ENCODE results near the gene ZDBF2. TPM values are rescaled to one million over a fixed set of nuclear protein-coding genes. Genes with fewer than 3 reads are reported as not detected.
A peak's percentile ranks its signal among the peaks of the same experiment; 100 is the strongest.

Gene ZDBF2
- total and polyA plus RNA-seq, 9 of the 15 experiments (the other 6 are each of a cell fraction or from before 2014, with no cell fraction given), result 0.01 to 0.04 (median 0.03) TPM; not detected in 3

- TF ChIP-seq ZNF644 (tag; IDR thresholded peaks at IDR 0.05; ENCODE audit: low read depth), result no peak
- no peak for TF ChIP-seq ZNF445 (CRISPR knock-in tag; IDR thresholded peaks at IDR 0.05; ENCODE audit: low read depth)
- TF ChIP-seq ZBTB9 (CRISPR knock-in tag; IDR thresholded peaks at IDR 0.05), result no peak
- TF ChIP-seq ZNF316 (IDR thresholded peaks at IDR 0.05), result peak; percentile 85
- no peak for TF ChIP-seq SMARCA5 (IDR thresholded peaks at IDR 0.05)
- TF ChIP-seq ZNF57 (CRISPR knock-in tag; IDR thresholded peaks at IDR 0.05), result no peak
- no peak for TF ChIP-seq CAMTA2 (CRISPR knock-in tag; conservative IDR thresholded peaks at IDR 0.05)
- peak; percentile 73 for TF ChIP-seq MAFG (tag; conservative IDR thresholded peaks at IDR 0.05)
- no peak for TF ChIP-seq ZNF274 (IDR thresholded peaks at IDR 0.05; ENCODE audit: borderline replicate concordance, low read depth, low read length)
- TF ChIP-seq ZNF668 (CRISPR knock-in tag; IDR thresholded peaks at IDR 0.05), result no peak
- no peak for TF ChIP-seq SRF (CRISPR knock-in tag; IDR thresholded peaks at IDR 0.05)
- no peak for TF ChIP-seq RHOXF2B (CRISPR knock-in tag; conservative IDR thresholded peaks at IDR 0.05)
- peak; percentile 83 for TF ChIP-seq MAFF (IDR thresholded peaks at IDR 0.05; ENCODE audit: low read length)
- TF ChIP-seq C11orf30 (IDR thresholded peaks at IDR 0.05; ENCODE audit: low read depth), result peak; percentile 71
- no peak for TF ChIP-seq STAT5B (CRISPR knock-in tag; IDR thresholded peaks at IDR 0.05)
- TF ChIP-seq ZNF586 (CRISPR knock-in tag; conservative IDR thresholded peaks at IDR 0.05), result no peak
- no peak for TF ChIP-seq MTA3 (IDR thresholded peaks at IDR 0.05; ENCODE audit: borderline replicate concordance)
- TF ChIP-seq MAZ (CRISPR knock-in tag; conservative IDR thresholded peaks at IDR 0.05 in 1 of 2, IDR thresholded peaks at IDR 0.05 in 1 of 2), result no peak
- no peak for TF ChIP-seq USF2 (CRISPR knock-in tag; IDR thresholded peaks at IDR 0.05)
- TF ChIP-seq E2F5 (CRISPR knock-in tag; IDR thresholded peaks at IDR 0.05), result no peak
- TF ChIP-seq RAD51 (IDR thresholded peaks at IDR 0.05; ENCODE audit: borderline replicate concordance, low read depth), result no peak
- TF ChIP-seq PREB (CRISPR knock-in tag; IDR thresholded peaks at IDR 0.05), result no peak
- TF ChIP-seq MAX (CRISPR knock-in tag; IDR thresholded peaks at IDR 0.05), result no peak
- no peak for TF ChIP-seq CREM (IDR thresholded peaks at IDR 0.05; ENCODE audit: low read depth)
Observed at GRCh38 chr2:206271065-206271464, 3.4 kb upstream of the ZDBF2 start (continued).

All from K562 (cell line).